Esophagus squamous epithelium (tissue), 5 donors: Measurements from ENCODE around the gene TAX1BP1. TPM values are rescaled to one million over a fixed set of nuclear protein-coding genes. Genes with fewer than 3 reads are reported as not detected.

Experiments
- DNase-seq: peaks from one replicate; lab custom pipeline; 2025; lab: John Stamatoyannopoulos, UW
- H3K27ac ChIP-seq, 4 donors: fragments of 200-600 bp; sonication (generic); one replicate each; pipeline ENCODE4 v1.5.1; 2016 to 2019; ENCODE audit warnings: mild to moderate bottlenecking in 1 of 4
- H3K27me3 ChIP-seq, 4 donors: fragments of 200-600 bp; sonication (generic); 1 replicate in 3 of 4; 2 replicates in 1 of 4; pipeline versions ENCODE4 v1.5.1 to v1.6.0; 2017 to 2021; ENCODE audit warnings: antibody characterized with exemption in 1 of 4
- H3K36me3 ChIP-seq, 3 donors: fragments of 200-600 bp; sonication (generic); one replicate each; pipeline ENCODE4 v1.5.1; 2016 to 2019
- H3K4me1 ChIP-seq, 3 donors: fragments of 200-600 bp; sonication (generic); one replicate each; pipeline ENCODE4 v1.5.1; 2017 to 2019
- H3K4me3 ChIP-seq, 4 donors: fragments of 200-600 bp; sonication (generic); 1 replicate in 3 of 4; 2 replicates in 1 of 4; pipeline ENCODE4 v1.5.1; 2016 to 2019; ENCODE audit warnings: mild to moderate bottlenecking in 2 of 4, moderate library complexity in 1 of 4
- H3K9me3 ChIP-seq, 3 donors: fragments of 200-600 bp; sonication (generic); one replicate each; pipeline ENCODE4 v1.5.1; 2016 to 2019
- CTCF ChIP-seq, 6 experiments: fragments of 450-650 bp in 4 of 6; fragments of 200-600 bp in 2 of 6; sonication (generic) in 2 of 6; IDR thresholded peaks; one replicate each; pipeline ENCODE4 v1.5.1; 2016 to 2019; ENCODE audit warnings: antibody characterized with exemption in 6 of 6, mild to moderate bottlenecking in 4 of 6, moderate library complexity in 4 of 6
- POLR2A ChIP-seq, 4 donors: fragments of 450-650 bp; IDR thresholded peaks; one replicate each; pipeline ENCODE4 v1.6.1; 2017; ENCODE audit warnings: antibody characterized with exemption in 4 of 4, mild to moderate bottlenecking in 4 of 4, moderate library complexity in 3 of 4
- WGBS, 2 donors: methylation state at CpG; one replicate each; pipeline ENCODE4 v1.1.5; 2018; 5-methylcytosine and 5-hydroxymethylcytosine counted together
- intact Hi-C: fragments of 100-400 bp; cut with DNase I; formaldehyde crosslinking; loops from one replicate; pipeline ENCODE4 v1.15.0; 2022
- total RNA-seq, 4 donors: library from RNA; depleted of rRNA; stranded (reverse); fragments of >200 nt; gene quantifications; one replicate each; pipeline ENCODE4 v1.1.0, GENCODE V29; 2016
- donor health status: DM: yes; HTN: yes; CAD: no.

Gene TAX1BP1
- total RNA-seq, 4 donors from 2014 or later = 67.1 to 113 (median 80.3) TPM

- Histone ChIP-seq H3K9me3 (no peaks in the 10 kb centered on the region), H3K27ac (no peak overlapping the region), H3K4me3 (no peak overlapping the region), H3K4me1 (no peaks in the 10 kb centered on the region), H3K36me3 (peaks cover 0 to 52% (median 0%) of the 10 kb centered on the region in 3 donors), H3K27me3 (no peaks in the 10 kb centered on the region)
- TF ChIP-seq POLR2A (IDR thresholded peaks at IDR 0.05) = no peak
- 81 to 95% methylated on average over 2 of the region's 2 CpGs for WGBS, 2 donors
- intact Hi-C loops = no loop called here
- DNase-seq = no peak
Observed at GRCh38 chr7:27802999-27803398, 63.0 kb downstream of the TAX1BP1 start.

- DNase-seq = no peak
- intact Hi-C loops = no loop called here
- TF ChIP-seq POLR2A (IDR thresholded peaks at IDR 0.05) (no peak), CTCF (IDR thresholded peaks at IDR 0.05) (no peak)
- Histone ChIP-seq H3K9me3 (no peaks in the 10 kb centered on the region), H3K4me3 (no peak overlapping the region), H3K4me1 (peaks cover 0 to 2% (median 0%) of the 10 kb centered on the region in 3 donors), H3K27me3 (no peaks in the 10 kb centered on the region), H3K36me3 (peaks cover 0 to 40% (median 0%) of the 10 kb centered on the region in 3 donors), H3K27ac (no peak overlapping the region)
- WGBS, 2 donors = 77 to 85% methylated on average over 3 of the region's 3 CpGs
Observed at GRCh38 chr7:27804139-27804538, 64.2 kb downstream of the TAX1BP1 start.

- Histone ChIP-seq H3K27me3 (no peaks in the 10 kb centered on the region), H3K36me3 (peaks cover 0 to 28% (median 0%) of the 10 kb centered on the region in 3 donors), H3K27ac (no peak overlapping the region), H3K9me3 (no peaks in the 10 kb centered on the region), H3K4me3 (no peak overlapping the region), H3K4me1 (peaks cover 0 to 2% (median 0%) of the 10 kb centered on the region in 3 donors)
- WGBS, 2 donors = 71 to 81% methylated on average over 2 of the region's 2 CpGs
- no peak for TF ChIP-seq CTCF (IDR thresholded peaks at IDR 0.05)
- no peak for TF ChIP-seq POLR2A (IDR thresholded peaks at IDR 0.05)
- no peak for DNase-seq
- intact Hi-C loops = no loop called here
Observed at GRCh38 chr7:27808626-27809025, 68.7 kb downstream of the TAX1BP1 start.

GRCh38 chr7:27810186-27810585 lies 70.2 kb downstream of the TAX1BP1 start:
- 76 to 89% methylated on average over 4 of the region's 4 CpGs for WGBS, 2 donors
- no peak overlapping the region for H3K27ac ChIP-seq
- intact Hi-C loops = no loop called here

GRCh38 chr7:27812706-27813105 lies 72.7 kb downstream of the TAX1BP1 start:
- intact Hi-C loops = no loop called here
- WGBS, 2 donors = 89 to 95% methylated on average over 2 of the region's 2 CpGs
- H3K27me3 ChIP-seq = no peaks in the 10 kb centered on the region
- peaks cover 0 to 2% (median 0%) of the 10 kb centered on the region in 3 donors for H3K4me1 ChIP-seq
- no peaks in the 10 kb centered on the region for H3K9me3 ChIP-seq
- no peak for DNase-seq
- peaks cover 0 to 56% (median 0%) of the 10 kb centered on the region in 3 donors for H3K36me3 ChIP-seq
- TF ChIP-seq CTCF (IDR thresholded peaks at IDR 0.05) (no peak), POLR2A (IDR thresholded peaks at IDR 0.05) (no peak)
- no peak overlapping the region for H3K27ac ChIP-seq
- H3K4me3 ChIP-seq = no peak overlapping the region

More at GRCh38 chr7:27810186-27810585, 70.2 kb downstream of the TAX1BP1 start:
- H3K4me3 ChIP-seq = no peak overlapping the region
- DNase-seq = no peak
- H3K9me3 ChIP-seq = no peaks in the 10 kb centered on the region
- H3K36me3 ChIP-seq = peaks cover 0 to 41% (median 0%) of the 10 kb centered on the region in 3 donors
- no peaks in the 10 kb centered on the region for H3K27me3 ChIP-seq
- TF ChIP-seq CTCF (IDR thresholded peaks at IDR 0.05) = no peak
- no peak for TF ChIP-seq POLR2A (IDR thresholded peaks at IDR 0.05)
- peaks cover 0 to 2% (median 0%) of the 10 kb centered on the region in 3 donors for H3K4me1 ChIP-seq

GRCh38 chr7:27822245-27822644 lies 82.3 kb downstream of the TAX1BP1 start:
- no peak overlapping the region for H3K27ac ChIP-seq
- intact Hi-C loops = no loop called here
- WGBS, 2 donors = 75 to 76% methylated on average over 2 of the region's 2 CpGs
- no peaks in the 10 kb centered on the region for H3K4me1 ChIP-seq
- no peak overlapping the region for H3K4me3 ChIP-seq
- TF ChIP-seq CTCF (IDR thresholded peaks at IDR 0.05) (no peak), POLR2A (IDR thresholded peaks at IDR 0.05) (no peak)
- H3K9me3 ChIP-seq = no peaks in the 10 kb centered on the region
- H3K27me3 ChIP-seq = no peaks in the 10 kb centered on the region
- peaks cover 0 to 85% (median 0%) of the 10 kb centered on the region in 3 donors for H3K36me3 ChIP-seq
- no peak for DNase-seq
